Measurements from ENCODE around the gene RCOR2.

RCOR2 gene

DNA sequence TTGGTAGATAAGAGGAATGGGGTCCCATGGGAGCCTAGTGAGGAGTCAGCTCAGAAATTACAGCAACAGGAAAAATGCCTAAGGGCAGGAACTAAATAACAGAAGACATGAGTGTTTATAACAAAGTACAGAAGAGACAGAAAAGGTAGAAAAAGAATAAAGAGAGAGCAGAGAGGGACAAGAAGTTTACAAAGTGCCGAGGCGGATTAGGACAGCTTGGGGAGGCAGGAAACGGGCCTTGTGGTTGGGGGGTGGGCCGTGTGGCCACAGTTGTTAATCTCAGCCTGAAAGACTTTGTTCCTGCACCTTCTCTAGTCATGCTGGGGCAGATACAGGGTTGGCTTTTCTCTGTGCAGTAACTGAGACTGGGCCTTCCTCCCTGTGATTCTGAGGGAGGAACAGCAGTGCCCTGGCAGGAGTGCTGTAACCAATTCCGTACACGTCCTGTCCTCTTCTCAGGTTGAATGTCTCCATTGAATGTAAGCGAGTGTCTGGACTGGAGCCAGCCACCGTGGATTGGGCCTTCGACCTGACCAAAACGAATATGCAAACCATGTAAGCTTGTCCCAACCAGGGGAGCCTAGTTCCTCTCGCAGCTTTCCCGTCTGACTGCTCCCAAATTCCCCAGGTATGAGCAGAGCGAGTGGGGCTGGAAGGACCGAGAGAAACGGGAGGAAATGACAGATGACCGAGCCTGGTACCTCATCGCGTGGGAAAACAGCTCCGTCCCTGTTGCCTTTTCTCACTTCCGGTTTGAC, 35.0 kb upstream of the RCOR2 start:
- CTCF ChIA-PET = interaction anchor here (0.7 to 4.5 kb wide), 11 partner anchors 10 to 184 kb away, joined by 3 to 23 read pairs (median 4); partner anchors contain the start of gene ZFTA

GRCh38 chr11:63945477-63946163, 28.7 kb upstream of the RCOR2 start:
- TF ChIP-seq, protein P1, sequence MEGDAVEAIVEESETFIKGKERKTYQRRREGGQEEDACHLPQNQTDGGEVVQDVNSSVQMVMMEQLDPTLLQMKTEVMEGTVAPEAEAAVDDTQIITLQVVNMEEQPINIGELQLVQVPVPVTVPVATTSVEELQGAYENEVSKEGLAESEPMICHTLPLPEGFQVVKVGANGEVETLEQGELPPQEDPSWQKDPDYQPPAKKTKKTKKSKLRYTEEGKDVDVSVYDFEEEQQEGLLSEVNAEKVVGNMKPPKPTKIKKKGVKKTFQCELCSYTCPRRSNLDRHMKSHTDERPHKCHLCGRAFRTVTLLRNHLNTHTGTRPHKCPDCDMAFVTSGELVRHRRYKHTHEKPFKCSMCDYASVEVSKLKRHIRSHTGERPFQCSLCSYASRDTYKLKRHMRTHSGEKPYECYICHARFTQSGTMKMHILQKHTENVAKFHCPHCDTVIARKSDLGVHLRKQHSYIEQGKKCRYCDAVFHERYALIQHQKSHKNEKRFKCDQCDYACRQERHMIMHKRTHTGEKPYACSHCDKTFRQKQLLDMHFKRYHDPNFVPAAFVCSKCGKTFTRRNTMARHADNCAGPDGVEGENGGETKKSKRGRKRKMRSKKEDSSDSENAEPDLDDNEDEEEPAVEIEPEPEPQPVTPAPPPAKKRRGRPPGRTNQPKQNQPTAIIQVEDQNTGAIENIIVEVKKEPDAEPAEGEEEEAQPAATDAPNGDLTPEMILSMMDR (IDR thresholded peaks at IDR 0.05; ENCODE audit: control extremely low read depth, extremely low read depth, low read depth, missing control alignments) = peak; percentile 76
- CTCF ChIA-PET = interaction anchor here (0.7 to 7.0 kb wide), 24 partner anchors 9 to 196 kb away, joined by 3 to 129 read pairs (median 5); partner anchors contain the start of genes MARK2, RCOR2 and ZFTA
- POLR2A ChIA-PET = no interaction called here
- DNase-seq (ENCODE audit: extremely low spot score) = peak; percentile 64

More for the DNA sequence above, 35.0 kb upstream of the RCOR2 start:
- DNase-seq (ENCODE audit: extremely low spot score) = peak; percentile 65
- POLR2A ChIA-PET = interaction anchor here (0.6 kb wide), 1 partner anchor 13 kb away, joined by 4 read pairs; the partner anchor contains the start of gene NAA40
- TF ChIP-seq, protein P1 (IDR thresholded peaks at IDR 0.05; ENCODE audit: control extremely low read depth, extremely low read depth, low read depth, missing control alignments) = no peak

- ChIA-PET CTCF (interaction anchor here (0.6 to 7.0 kb wide), 17 partner anchors 11 to 177 kb away, joined by 3 to 129 read pairs (median 6); partner anchors contain the start of genes MARK2 and ZFTA), POLR2A (interaction anchor here (0.6 kb wide), 2 partner anchors 32 to 239 kb away, joined by 4 to 6 read pairs; no protein-coding TSS in a partner anchor)
- no peak for DNase-seq (ENCODE audit: extremely low spot score)
- TF ChIP-seq, protein P1 (IDR thresholded peaks at IDR 0.05; ENCODE audit: control extremely low read depth, extremely low read depth, low read depth, missing control alignments) = no peak
Observed at GRCh38 chr11:63944987-63945386, 28.0 kb upstream of the RCOR2 start.

DNA sequence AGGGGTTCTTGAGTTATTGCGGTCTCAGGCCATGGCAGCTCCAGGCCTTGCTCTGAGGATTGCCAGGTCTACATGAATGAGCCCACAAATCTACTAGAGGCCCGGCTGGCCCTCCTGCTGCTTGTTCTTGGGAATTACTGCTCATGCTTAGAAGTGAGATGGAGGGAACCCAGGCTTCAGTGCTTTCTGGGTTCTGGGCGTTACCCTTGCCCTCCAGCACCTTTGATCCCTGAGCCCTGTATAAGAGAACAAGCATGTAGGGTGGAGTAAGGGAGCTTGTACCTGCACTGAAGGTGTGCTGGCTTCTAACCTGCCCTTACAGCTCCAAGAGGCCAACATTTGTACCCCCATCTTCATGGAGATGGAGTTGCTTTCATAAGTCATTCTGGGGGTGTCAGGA, 25.8 kb upstream of the RCOR2 start:
- DNase-seq (ENCODE audit: extremely low spot score) = no peak
- ChIA-PET POLR2A (no interaction called here), CTCF (interaction anchor here (1.1 to 7.0 kb wide), 5 partner anchors 9 to 175 kb away, joined by 3 to 129 read pairs (median 4); partner anchors contain the start of gene MARK2)
- TF ChIP-seq, protein P1 (IDR thresholded peaks at IDR 0.05; ENCODE audit: control extremely low read depth, extremely low read depth, low read depth, missing control alignments) = no peak

GRCh38 chr11:63941901-63942300, 24.9 kb upstream of the RCOR2 start:
- TF ChIP-seq, protein P1 (IDR thresholded peaks at IDR 0.05; ENCODE audit: control extremely low read depth, extremely low read depth, low read depth, missing control alignments) = no peak
- DNase-seq (ENCODE audit: extremely low spot score) = no peak
- CTCF ChIA-PET = interaction anchor here (0.6 to 7.0 kb wide), 4 partner anchors 10 to 105 kb away, joined by 3 to 129 read pairs (median 4); partner anchors contain the start of gene MARK2
- POLR2A ChIA-PET = no interaction called here

DNA sequence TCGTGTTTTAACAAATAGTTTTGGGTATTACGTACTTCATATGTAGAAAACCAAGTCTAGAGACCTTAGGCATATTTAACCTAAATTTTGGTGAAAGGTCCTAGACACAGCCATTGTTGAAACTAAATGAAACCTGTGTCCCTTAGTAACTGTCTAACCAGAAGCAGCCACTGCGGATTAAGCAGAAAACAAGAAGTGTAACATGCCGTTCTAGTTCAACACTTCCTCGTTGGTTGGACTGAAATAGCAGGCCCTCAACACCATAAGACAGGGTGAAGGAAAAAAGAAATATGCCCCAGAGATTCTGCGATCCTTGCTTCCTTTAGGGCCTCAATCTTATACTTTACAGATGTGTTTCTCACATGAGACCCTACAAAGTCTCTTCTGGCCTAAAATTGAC, 23.8 kb upstream of the RCOR2 start:
- POLR2A ChIA-PET = no interaction called here
- DNase-seq (ENCODE audit: extremely low spot score) = no peak
- TF ChIP-seq, protein P1 (IDR thresholded peaks at IDR 0.05; ENCODE audit: control extremely low read depth, extremely low read depth, low read depth, missing control alignments) = no peak
- CTCF ChIA-PET = interaction anchor here (1.0 to 7.0 kb wide), 2 partner anchors 104 to 173 kb away, joined by 3 to 129 read pairs; partner anchors contain the start of gene MARK2

Data from GM10248 (cell line).